Measurements from ENCODE around the gene CCDC174.

DNA sequence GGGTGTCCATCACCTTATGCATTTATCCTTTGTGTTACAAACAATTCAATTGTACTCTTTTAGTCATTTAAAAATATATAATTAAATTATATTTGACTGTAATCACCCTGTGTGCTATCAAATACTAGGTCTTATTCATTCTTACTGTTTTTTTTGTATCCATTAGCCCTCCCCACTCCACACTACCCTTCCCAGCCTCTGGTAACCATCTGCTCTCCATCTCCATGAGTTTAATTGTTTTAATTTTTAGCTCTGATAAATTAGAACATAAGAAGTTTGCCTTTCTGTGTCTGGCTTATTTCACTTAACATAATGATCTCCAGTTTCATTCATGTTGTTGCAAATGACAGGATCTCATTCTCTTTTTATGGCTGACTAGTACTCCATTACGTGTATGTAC lies 40.2 kb downstream of the CCDC174 start:
- TF ChIP-seq POLR2A (IDR thresholded peaks at IDR 0.05) (no peak), POLR2AphosphoS5 (IDR thresholded peaks at IDR 0.05; ENCODE audit: insufficient read depth in 1 of 2, low read depth in 1 of 2) (no peak)
- TF ChIP-seq, protein P1, sequence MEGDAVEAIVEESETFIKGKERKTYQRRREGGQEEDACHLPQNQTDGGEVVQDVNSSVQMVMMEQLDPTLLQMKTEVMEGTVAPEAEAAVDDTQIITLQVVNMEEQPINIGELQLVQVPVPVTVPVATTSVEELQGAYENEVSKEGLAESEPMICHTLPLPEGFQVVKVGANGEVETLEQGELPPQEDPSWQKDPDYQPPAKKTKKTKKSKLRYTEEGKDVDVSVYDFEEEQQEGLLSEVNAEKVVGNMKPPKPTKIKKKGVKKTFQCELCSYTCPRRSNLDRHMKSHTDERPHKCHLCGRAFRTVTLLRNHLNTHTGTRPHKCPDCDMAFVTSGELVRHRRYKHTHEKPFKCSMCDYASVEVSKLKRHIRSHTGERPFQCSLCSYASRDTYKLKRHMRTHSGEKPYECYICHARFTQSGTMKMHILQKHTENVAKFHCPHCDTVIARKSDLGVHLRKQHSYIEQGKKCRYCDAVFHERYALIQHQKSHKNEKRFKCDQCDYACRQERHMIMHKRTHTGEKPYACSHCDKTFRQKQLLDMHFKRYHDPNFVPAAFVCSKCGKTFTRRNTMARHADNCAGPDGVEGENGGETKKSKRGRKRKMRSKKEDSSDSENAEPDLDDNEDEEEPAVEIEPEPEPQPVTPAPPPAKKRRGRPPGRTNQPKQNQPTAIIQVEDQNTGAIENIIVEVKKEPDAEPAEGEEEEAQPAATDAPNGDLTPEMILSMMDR (IDR thresholded peaks at IDR 0.05), result no peak

Data from vagina (tissue), 2 donors.